ENCODE data around the gene LMAN2.

LMAN2 gene, protein sequence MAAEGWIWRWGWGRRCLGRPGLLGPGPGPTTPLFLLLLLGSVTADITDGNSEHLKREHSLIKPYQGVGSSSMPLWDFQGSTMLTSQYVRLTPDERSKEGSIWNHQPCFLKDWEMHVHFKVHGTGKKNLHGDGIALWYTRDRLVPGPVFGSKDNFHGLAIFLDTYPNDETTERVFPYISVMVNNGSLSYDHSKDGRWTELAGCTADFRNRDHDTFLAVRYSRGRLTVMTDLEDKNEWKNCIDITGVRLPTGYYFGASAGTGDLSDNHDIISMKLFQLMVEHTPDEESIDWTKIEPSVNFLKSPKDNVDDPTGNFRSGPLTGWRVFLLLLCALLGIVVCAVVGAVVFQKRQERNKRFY

DNA sequence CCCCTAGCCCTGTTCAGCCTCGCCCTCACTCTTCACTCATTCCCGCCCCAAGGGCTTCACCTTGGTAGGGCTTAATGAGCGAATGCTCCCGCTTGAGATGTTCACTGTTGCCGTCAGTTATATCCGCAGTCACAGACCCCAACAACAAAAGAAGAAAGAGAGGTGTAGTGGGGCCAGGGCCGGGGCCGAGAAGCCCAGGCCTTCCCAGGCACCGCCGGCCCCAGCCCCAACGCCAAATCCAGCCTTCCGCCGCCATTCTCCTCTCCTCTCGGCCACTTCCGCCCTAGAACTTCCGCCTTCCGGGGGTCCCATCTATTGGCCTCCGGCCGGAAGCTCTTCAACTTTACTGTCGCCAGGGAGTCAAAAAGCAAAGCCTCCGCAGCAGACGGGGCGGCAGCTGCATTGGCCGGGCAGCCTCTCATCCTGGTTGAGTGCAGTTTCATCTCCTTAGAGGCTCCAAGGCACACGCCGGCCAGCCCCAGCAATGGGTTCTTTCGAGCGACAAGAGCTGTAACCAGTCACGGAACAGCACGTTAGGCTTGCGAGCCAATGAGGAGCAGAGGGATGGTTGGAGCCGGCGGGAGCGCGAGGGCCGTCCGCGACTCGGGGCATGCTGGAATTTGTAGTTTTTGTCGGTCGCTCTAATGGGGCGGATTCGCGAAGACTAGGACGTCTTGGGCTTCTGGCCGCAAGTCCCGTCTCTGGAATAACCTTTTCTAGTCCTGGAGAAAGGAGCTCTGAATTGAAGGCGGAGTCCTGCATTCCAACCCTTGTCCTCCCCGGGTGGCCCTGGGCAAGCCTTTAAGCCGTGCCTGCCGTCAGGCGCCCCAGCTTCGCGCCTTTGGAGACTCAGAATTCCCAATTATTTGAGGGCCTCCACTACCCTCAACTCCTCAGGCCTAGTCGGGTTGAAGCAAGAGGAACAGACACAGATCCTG is at the start of gene LMAN2:
TSS of gene LMAN2 (minus strand) at position 277 of the 938 bp plus-strand sequence. CDS start at position 256, 21 bp downstream.
- DNase-seq (ENCODE audit: extremely low read depth in 1 of 2, low read depth in 1 of 2) = peak; percentile 77 to 81

DNA sequence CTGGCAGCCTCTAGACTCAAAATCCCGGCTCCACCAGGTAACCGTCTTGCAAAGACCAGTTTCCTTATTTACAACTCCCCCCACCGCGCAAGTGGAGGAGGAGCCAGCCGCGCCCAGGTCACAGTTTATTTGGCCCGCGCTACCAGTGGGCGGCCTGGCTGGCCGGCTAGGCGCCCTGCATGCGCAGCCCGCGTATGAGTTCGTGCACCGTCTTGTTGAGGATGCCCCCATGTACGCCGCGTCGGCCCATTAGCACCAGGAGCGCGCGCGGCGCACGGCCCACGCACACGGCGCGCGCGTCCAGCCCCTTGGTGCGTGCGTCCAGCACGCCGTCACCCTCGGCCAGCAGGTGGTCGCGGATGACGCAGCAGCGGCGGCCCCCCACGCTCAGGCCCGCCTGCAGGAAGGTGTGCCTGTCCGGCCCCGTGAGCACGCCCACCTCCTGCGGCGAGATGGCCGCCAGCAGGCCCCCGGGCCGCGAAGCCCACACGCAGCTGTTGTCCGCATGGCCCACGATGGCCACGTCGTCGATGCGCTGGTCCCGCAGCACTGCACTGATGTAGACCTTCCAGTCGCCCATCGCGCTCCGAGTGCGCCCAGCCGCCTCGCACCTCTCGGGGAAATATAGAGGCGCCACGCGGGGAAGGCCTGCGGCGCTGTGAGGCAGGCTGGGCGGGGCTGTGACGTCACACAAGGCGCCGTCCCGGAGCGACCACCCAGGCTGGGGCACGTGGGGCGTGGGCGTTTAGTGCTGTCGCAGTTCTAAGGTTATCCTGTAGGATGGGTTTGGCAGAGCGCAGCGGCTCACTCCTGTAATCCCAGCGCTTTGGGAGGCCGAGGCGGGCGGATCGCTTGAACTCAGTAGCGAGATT is 48.8 kb upstream of the LMAN2 start, which contains the start of gene PFN3:
TSS of gene PFN3 (minus strand) at position 665 of the 872 bp plus-strand sequence. CDS start at position 580, 85 bp downstream.
- DNase-seq (ENCODE audit: extremely low read depth in 1 of 2, low read depth in 1 of 2) = no peak

DNA sequence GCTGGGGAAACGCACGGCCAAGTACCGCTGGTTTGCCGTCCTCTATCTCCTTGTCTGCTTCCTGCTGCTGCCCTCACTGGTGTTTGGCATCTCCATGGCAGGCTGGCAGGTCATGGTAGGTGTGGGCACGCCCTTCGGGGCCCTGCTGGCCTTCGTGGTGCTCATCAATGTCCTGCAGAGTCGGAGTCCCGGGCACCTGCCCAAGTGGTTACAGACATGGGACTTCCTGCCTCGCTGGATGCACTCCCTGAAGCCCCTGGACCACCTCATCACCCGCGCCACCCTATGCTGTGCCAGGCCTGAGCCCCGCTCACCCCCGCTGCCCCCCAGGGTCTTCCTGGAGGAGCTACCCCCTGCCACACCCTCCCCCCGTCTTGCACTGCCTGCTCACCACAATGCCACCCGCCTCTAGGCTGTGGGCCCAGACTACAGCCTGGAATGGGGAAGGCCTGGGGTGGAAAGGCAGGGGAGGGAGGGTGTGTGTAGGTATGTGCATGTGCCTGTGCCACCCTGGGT is 46.5 kb upstream of the LMAN2 start:
- no peak for DNase-seq (ENCODE audit: extremely low read depth in 1 of 2, low read depth in 1 of 2)

DNA sequence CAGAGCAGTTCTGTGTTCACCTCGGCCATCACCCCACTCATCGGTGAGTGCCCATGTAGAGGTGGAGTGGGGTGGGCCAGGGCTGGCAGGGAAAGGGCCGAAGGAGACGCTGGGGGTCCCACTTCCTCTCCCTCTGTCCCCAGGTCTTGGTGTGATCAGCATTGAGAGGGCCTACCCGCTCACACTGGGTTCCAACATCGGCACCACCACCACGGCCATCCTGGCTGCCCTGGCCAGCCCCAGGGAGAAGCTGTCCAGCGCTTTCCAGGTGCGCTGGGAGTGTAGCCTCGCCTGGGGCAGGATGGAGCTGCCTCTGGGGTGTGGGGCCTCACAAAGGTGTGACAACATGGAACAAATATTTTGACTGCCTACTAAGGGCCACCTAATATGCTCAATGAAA is 45.3 kb upstream of the LMAN2 start:
- no peak for DNase-seq (ENCODE audit: extremely low read depth in 1 of 2, low read depth in 1 of 2)

DNA sequence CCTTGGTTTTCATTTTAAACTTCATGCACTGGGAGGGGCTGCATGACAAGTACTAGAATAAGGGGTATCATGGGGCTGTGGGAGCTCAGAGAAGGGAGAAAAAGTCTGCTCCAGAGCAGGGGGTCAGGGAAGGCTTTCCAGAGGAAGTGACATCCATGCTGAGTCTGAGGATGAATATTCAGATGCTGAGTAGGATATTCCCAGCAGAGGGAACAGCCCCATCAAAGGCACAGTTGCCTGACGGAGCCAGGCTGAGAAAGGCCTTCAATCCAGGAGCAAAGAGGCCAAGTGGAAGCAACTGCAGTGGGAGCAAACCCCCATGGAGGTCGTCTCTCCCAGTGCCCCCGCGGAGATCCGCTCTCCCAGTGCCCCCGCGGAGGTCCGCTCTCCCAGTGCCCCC is 44.6 kb upstream of the LMAN2 start:
- no peak for DNase-seq (ENCODE audit: extremely low read depth in 1 of 2, low read depth in 1 of 2)

DNA sequence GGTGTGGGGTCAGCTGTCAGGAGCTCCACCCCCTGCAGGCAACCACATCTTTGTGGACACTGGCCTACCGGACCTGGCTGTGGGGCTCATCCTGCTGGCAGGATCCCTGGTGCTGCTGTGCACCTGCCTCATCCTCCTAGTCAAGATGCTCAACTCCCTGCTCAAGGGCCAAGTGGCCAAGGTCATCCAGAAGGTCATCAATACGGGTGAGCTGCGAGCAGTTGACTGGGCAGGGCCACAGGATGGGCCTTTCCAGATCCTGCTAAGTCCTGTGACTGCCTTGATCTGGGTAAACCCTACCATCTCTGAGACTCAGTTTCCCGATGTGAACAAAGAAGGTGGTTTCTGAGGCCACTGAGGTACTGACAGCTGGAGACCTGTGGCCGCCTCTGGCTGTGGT is 42.5 kb upstream of the LMAN2 start:
- no peak for DNase-seq (ENCODE audit: extremely low read depth in 1 of 2, low read depth in 1 of 2)

DNA sequence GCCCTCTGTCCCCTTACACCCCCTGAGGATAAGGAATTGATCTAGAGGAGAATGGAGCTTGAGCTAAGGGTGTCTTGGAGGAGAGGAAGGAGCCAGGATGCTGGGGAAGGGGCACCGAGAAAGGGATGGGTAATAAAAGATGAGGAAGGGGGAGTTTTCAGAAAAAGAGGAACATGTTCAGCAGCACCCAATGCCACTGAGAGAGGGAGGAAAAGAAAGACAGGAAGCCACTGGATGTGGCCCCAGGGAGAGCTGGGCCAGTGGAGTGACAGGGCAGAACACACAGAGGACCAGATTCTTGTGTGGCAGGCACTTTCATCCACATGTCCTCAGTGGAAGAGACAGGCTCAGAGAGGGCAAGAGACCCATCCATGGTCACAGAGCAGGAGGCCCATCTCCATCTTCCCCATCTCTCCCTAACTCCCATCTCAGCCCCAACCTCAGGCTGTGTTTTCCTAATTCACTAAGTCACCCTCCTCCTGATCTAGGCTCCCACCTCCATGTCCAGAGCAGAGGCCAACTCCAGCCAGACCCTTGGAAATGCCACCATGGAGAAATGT is 41.8 kb upstream of the LMAN2 start:
- no peak for DNase-seq (ENCODE audit: extremely low read depth in 1 of 2, low read depth in 1 of 2)

DNA sequence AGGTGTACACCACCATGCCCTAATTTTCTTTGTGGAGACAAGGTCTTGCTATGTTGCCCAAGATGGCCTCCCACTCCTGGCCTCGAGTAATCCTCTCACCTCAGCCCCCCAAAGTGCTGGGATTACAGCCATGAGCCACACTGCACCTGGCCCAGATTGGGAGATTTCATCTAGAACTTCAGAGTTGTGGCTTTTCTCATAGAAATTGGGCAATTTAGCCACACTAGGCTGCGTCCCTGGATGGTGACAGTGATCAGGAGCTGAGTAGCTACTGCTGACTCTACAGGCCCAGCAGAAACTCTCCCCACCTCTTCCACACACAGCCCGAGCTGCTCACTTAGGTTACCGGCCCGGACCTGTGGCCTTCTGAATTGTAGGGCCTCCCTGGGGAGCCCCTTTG is 41.3 kb upstream of the LMAN2 start:
- DNase-seq (ENCODE audit: extremely low read depth in 1 of 2, low read depth in 1 of 2) = no peak

DNA sequence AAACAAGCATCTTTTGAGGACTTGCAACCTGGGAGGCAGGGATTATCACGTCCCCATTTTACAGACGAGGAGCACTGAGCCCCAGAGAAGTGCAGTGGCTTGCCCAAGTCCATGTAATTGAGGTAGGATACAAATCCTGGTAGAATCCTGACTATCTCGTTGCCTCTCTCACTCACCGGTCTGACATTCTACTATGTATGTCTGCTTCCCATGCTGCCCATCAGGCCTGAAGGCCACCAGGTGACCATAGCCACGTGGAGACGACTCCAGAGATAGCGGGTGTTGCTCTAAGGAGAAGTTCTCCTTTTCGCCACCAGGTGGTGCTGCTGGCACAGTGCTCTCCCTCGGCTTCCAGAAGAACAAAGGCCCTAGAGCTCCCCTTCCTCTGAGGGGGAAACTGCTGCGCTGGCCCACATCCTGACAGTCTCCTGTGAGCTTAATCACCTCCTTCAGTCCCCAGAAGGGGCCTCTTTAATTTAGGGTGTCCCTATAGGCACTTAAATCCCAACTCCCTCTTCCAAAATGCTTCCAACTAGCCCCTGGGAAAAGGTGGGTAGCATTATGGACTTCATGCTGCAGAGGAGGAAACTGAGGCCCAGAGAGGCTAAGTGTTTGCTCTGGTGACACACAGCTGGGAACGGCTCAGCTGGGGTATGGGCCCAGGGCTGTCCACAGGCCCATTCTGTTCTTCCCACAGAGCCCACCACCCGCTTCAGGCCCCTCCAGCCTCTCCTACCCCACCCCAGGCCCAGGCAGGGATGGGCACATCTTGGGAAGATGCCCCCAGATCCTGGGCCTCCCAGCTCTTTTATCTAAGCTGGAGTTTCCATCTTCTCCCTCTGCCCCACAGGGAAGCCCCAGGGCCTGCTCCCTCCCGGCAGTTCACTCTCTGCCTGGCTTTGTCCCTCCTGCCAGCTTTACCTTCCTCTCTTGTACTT is 39.2 kb upstream of the LMAN2 start:
- peak; percentile 67 to 76 for DNase-seq (ENCODE audit: extremely low read depth in 1 of 2, low read depth in 1 of 2)

DNA sequence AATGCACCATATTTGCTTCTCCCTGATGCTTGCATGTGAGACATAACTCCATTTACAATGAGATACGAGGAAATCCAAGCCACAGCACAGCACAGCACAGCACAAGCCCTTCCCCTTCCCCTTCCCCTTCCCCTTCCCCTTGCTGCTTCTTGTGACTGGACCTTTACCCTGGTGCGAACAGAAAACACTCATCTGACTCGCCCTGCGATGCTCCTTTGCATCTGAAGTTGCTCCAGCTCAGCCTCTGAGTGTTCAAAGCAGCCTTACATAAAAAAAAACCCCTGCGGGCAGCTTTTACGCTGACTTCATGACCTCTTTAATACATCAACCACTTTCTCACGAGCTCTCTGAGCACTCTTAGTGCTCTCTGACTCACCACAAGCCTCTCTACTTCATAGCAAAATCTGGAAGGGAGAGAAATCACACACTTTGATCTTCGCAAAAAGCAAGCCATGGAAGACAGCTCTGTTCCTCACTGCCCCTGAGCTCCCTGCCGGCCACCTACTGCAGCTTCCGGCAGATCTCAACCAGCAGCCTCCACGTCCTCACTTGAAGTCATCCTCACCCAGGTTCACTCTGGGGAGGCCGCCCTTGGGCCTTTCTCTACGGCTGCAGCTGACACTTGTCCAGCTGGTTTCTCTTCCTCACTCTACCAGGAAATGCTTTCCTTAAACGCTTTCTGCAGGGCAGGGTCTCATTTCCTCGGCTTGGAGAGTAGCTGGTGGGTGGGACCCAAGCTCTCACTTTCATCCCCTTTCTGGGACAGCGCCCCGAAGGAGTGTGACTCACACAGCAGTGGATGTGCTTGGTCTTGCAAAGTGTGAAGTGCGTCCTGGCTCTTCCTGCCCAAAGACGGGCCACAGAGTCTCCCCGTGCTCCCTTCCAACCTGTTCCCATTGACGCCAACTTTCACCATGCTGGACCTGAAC is 38.0 kb upstream of the LMAN2 start:
- DNase-seq (ENCODE audit: extremely low read depth in 1 of 2, low read depth in 1 of 2) = no peak

DNA sequence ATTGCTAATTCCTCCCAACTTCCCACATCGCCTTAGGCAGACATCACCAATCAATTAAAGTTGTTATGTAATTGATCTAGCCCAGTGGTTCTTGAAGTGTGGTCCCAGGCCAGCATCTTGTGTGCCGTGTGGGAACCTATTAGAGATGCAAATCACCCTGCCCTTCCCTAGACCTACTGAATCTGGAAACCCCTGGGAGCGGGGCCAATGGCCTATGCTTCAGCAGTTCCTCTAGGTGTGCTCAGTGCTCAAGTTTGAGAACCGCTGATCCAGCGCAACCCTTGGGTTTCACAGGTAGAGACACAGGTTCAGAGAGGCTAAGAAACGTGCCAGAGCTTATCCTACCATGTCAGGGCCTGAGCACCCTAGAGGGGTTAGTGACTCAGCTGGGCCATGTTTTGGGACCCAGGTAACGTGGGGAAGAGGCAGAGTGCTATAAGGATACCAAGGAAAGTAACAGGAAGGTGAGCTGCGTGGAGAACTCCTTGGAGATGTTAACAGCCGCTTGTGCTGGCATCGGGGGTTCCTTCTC is 37.1 kb upstream of the LMAN2 start:
- DNase-seq (ENCODE audit: extremely low read depth in 1 of 2, low read depth in 1 of 2) = no peak

DNA sequence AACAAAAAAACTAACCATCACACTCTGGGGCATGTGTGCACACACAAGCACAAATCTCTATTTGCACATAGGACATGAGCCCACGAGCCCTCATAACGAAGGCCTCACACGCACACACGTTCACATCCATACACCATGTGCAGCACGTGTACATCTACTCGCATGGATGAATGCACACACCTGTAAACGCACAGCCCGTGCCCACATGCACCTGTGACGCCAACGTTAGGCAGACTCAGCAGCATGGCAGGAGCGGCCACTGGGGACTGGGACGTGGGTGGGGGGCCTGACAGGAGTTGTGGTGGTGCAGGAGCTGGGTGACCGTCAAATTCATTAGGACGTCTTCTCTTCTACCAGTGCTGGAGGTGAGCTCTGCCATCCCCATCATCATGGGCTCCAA is 35.9 kb upstream of the LMAN2 start:
- no peak for DNase-seq (ENCODE audit: extremely low read depth in 1 of 2, low read depth in 1 of 2)

DNA sequence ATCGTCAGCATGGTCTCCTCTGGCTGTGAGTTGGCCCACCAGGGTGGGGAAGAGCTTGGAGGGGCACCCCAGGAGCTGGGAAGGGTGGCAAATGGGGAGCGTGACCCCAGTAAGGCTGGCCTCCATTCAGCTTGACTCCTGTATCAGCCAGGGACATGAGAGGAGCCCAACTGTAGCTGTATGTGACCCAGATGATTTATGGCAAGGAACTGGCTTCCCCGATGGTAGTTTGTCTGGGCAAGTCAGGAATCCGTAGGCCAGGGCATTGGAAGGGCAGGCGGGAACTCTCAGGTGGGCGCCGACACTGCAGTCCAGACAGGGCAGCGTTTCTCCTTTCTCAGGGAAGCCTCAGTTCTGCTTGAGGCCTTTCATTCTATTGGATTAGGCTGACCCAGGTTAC is 35.1 kb upstream of the LMAN2 start:
- DNase-seq (ENCODE audit: extremely low read depth in 1 of 2, low read depth in 1 of 2) = no peak

DNA sequence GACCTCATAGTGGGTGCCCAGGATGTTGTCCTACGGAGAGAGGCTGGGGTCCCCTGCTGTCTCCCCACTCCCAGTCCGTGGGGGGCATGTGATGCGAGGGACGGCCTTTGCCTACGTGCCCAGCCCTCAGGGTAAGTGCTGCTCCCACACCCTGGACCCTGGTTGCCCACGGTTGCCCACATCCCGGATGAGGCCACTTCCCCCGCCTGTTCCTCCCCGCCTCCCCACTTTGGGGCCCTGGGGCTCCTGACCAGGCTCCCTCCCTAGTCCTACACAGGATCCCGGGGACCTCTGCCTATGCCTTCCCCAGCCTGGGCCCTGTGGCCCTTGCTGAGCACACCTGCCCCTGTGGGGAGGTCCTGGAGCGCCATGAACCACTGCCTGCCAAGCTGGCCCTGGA is 34.3 kb upstream of the LMAN2 start:
- no peak for DNase-seq (ENCODE audit: extremely low read depth in 1 of 2, low read depth in 1 of 2)

DNA sequence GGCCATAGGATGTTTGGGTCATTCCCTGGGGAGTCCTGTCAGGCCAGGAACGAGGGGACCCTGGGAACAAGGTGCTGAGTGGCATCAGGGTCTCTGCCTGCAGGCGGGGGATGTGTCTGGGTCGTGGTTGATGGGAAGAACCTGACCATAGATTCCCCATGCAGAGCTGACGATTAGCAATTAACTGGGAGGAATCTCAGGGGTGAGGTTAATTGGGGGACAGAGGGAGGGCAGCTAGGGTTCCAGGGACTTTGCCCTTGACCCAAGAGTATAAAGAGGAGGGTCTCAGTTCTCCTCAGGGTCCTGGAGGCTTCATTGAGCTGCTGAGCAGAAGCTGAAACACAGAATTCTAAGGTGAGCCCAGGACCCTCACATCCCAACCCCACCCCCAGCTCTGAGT is 32.7 kb upstream of the LMAN2 start, which contains the start of gene SLC34A1:
TSS of gene SLC34A1 (plus strand) at position 301 of the 400 bp plus-strand sequence. CDS start 1,308 bp downstream, outside the sequence.
- DNase-seq (ENCODE audit: extremely low read depth in 1 of 2, low read depth in 1 of 2) = no peak

DNA sequence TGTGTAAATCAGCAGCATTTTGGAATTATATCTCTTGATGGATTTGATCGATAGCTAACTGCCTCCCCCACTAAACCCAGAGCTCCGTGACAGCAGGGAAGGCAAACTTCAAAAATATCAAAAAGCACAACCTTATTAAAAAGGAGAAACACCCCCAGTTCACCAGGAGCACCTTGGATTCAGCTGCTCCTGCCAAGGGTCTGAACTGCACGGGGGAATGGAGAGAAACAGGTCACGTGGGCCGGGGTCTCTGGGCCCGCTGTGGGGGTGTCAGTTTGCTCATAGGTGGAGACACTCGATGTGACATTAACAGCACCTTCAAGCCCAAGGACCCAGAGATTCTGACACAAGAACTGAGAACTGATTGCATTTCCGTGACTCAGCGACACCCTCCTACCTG is 31.7 kb upstream of the LMAN2 start:
- no peak for DNase-seq (ENCODE audit: extremely low read depth in 1 of 2, low read depth in 1 of 2)

DNA sequence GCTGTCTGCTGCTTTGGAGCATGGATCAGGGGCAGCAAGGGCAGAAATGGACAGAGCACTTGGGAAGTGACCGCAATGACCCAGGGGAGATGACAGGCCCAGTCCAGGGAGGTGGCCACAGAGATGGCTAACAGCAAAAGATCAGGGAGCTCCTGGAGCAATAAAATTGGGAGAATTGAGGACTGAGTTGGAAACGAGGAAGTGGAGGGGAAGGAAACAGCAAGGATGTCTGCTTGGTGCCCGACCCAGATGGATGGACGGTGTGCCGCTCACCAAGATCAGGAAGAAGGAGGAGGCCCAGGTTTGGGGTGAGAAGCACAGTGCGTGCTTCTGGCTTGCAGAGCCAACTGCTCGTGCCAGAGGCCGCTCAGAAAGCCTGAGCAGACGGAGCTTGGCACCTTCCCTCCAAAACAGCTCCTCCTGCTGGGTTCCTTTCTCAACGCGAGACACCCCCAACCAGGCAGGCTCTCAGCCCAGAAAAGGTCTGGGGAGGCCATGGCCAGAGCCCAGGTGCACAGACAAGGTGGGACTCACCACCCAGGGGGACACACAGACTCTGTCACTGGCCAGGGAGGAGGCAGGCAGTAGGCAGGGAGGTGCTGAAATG is 31.1 kb upstream of the LMAN2 start:
- no peak for DNase-seq (ENCODE audit: extremely low read depth in 1 of 2, low read depth in 1 of 2)

DNA sequence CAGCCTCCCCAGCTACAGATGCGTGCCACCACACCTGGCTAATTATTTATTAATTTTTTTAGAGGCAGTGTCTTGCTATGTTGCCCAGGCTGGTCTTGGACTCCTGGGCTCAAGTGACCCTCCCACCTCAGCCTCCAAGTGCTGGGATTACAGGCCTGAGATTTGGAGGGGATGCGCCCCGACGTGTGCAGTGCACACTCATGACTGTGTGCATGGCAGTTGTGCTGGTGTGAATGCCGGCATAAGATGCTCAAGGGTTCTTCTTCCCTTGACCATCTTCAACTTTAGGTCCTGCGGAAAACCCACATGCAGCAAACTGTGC is 29.3 kb upstream of the LMAN2 start:
- no peak for DNase-seq (ENCODE audit: extremely low read depth in 1 of 2, low read depth in 1 of 2)

Measured in activated CD8-positive, alpha-beta memory T cell treated with anti-CD3 and anti-CD28 coated beads for 1 hour (primary cell).